ENCODE measurements around the gene LIPT2. TPM values are rescaled to one million over a fixed set of nuclear protein-coding genes. Genes with fewer than 3 reads are reported as not detected.

Gene LIPT2
- total and polyA plus RNA-seq, 2 donors (not counting 1 experiment from before 2014, with no cell fraction given), result 6.5 to 8.3 TPM

- Mint-ChIP-seq H3K9me3 (ENCODE audit: insufficient read depth) (no peaks in the 10 kb centered on the region), H3K27ac (no peak overlapping the region), H3K4me1 (peaks cover 5% of the 10 kb centered on the region), H3K4me3 (no peak overlapping the region), H3K27me3 (peaks cover 29% of the 10 kb centered on the region)
- no peak overlapping the region for H2AFZ ChIP-seq (ENCODE audit: insufficient read depth, low read depth, low read length, poor library complexity, severe bottlenecking)
- no peaks in the 10 kb centered on the region for H4K20me1 ChIP-seq (ENCODE audit: control insufficient read depth, insufficient read depth, low read length, poor library complexity, severe bottlenecking)
- ChIA-PET POLR2A (no interaction called here), CTCF (interaction anchor here (1.4 to 12.1 kb wide), 7 partner anchors 9 to 193 kb away, joined by 4 to 325 read pairs (median 31); partner anchors contain the start of gene PGM2L1)
- H3K27ac ChIP-seq (ENCODE audit: low read length in 2 of 2), result no peak overlapping the region
- DNase-seq (no peak), ATAC-seq (ENCODE audit: low read depth) (no peak)
- TF ChIP-seq EZH2 (IDR thresholded peaks at IDR 0.05; ENCODE audit: borderline replicate concordance, insufficient read depth, low read depth, low read length, poor library complexity, severe bottlenecking) (no peak), CTCF (IDR thresholded peaks at IDR 0.05) (no peak)
- no peak overlapping the region for H3K4me2 ChIP-seq (replicated peaks; ENCODE audit: low read depth, low read length, poor library complexity, severe bottlenecking)
- H3K4me1 ChIP-seq (ENCODE audit: control insufficient read depth in 2 of 2, insufficient read depth in 2 of 2, low read length in 2 of 2), result peaks cover 5 to 8% of the 10 kb centered on the region in 2 donors
- H3K9ac ChIP-seq (ENCODE audit: low read length), result no peak overlapping the region
- H3K36me3 ChIP-seq (replicated peaks in 1 of 2; ENCODE audit: control extremely low read depth in 1 of 2, control insufficient read depth in 1 of 2, extremely low read depth in 1 of 2, insufficient read depth in 2 of 2, low read length in 1 of 2), result no peaks in the 10 kb centered on the region
- H3K27me3 ChIP-seq (replicated peaks in 1 of 4; ENCODE audit: control extremely low read depth in 1 of 4, control insufficient read depth in 3 of 4, insufficient read depth in 4 of 4, low read length in 3 of 4), result peaks cover 0 to 6% (median 3%) of the 10 kb centered on the region in 4 experiments
- H3K4me3 ChIP-seq (ENCODE audit: control extremely low read depth in 1 of 5, extremely low read depth in 1 of 5, insufficient read depth in 1 of 5, low read depth in 2 of 5, low read length in 4 of 5), result no peak overlapping the region
- intact Hi-C loops (cut with micrococcal nuclease), result no loop called here
- H3K79me2 ChIP-seq (ENCODE audit: control insufficient read depth, insufficient read depth, low read length), result no peaks in the 10 kb centered on the region
- H3K9me3 ChIP-seq (ENCODE audit: control extremely low read depth in 1 of 3, control insufficient read depth in 2 of 3, insufficient read depth in 1 of 3, low read length in 2 of 3), result no peaks in the 10 kb centered on the region
Observed at GRCh38 chr11:74447720-74448119, 45.8 kb downstream of the LIPT2 start.

GRCh38 chr11:74446532-74446938 is 47.0 kb downstream of the LIPT2 start:
- no peaks in the 10 kb centered on the region for H3K9me3 ChIP-seq (ENCODE audit: control extremely low read depth in 1 of 3, control insufficient read depth in 2 of 3, insufficient read depth in 1 of 3, low read length in 2 of 3)
- Mint-ChIP-seq H3K27me3 (peaks cover 29% of the 10 kb centered on the region), H3K4me1 (peaks cover 5% of the 10 kb centered on the region), H3K4me3 (no peak overlapping the region), H3K27ac (no peak overlapping the region), H3K9me3 (ENCODE audit: insufficient read depth) (no peaks in the 10 kb centered on the region)
- peaks cover 0 to 3% (median 1%) of the 10 kb centered on the region in 4 experiments for H3K27me3 ChIP-seq (replicated peaks in 1 of 4; ENCODE audit: control extremely low read depth in 1 of 4, control insufficient read depth in 3 of 4, insufficient read depth in 4 of 4, low read length in 3 of 4)
- ATAC-seq (ENCODE audit: low read depth) (no peak), DNase-seq (no peak)
- peaks cover 5 to 8% of the 10 kb centered on the region in 2 donors for H3K4me1 ChIP-seq (ENCODE audit: control insufficient read depth in 2 of 2, insufficient read depth in 2 of 2, low read length in 2 of 2)
- intact Hi-C loops (cut with micrococcal nuclease), result no loop called here
- no peaks in the 10 kb centered on the region for H3K36me3 ChIP-seq (replicated peaks in 1 of 2; ENCODE audit: control extremely low read depth in 1 of 2, control insufficient read depth in 1 of 2, extremely low read depth in 1 of 2, insufficient read depth in 2 of 2, low read length in 1 of 2)
- H2AFZ ChIP-seq (ENCODE audit: insufficient read depth, low read depth, low read length, poor library complexity, severe bottlenecking), result no peak overlapping the region
- WGBS (ENCODE audit: insufficient coverage), result no CpG with 5 or more reads among the region's 1 CpG
- no peak overlapping the region for H3K4me3 ChIP-seq (ENCODE audit: control extremely low read depth in 1 of 5, extremely low read depth in 1 of 5, insufficient read depth in 1 of 5, low read depth in 2 of 5, low read length in 4 of 5)
- H3K27ac ChIP-seq (ENCODE audit: low read length in 2 of 2), result no peak overlapping the region
- TF ChIP-seq EZH2 (IDR thresholded peaks at IDR 0.05; ENCODE audit: borderline replicate concordance, insufficient read depth, low read depth, low read length, poor library complexity, severe bottlenecking), result no peak
- no peak for TF ChIP-seq CTCF (IDR thresholded peaks at IDR 0.05)
- no peak overlapping the region for H3K4me2 ChIP-seq (replicated peaks; ENCODE audit: low read depth, low read length, poor library complexity, severe bottlenecking)
- CTCF ChIA-PET, result interaction anchor here (0.5 to 12.1 kb wide), 6 partner anchors 21 to 674 kb away, joined by 3 to 325 read pairs (median 3); partner anchors contain the start of gene KCNE3
- POLR2A ChIA-PET, result no interaction called here
- H3K9ac ChIP-seq (ENCODE audit: low read length), result no peak overlapping the region
- H3K79me2 ChIP-seq (ENCODE audit: control insufficient read depth, insufficient read depth, low read length), result no peaks in the 10 kb centered on the region
- H4K20me1 ChIP-seq (ENCODE audit: control insufficient read depth, insufficient read depth, low read length, poor library complexity, severe bottlenecking), result no peaks in the 10 kb centered on the region
